ENCODE results near the gene MRTO4.
"Not testable (repeated sequence)": the region's sequence is repeated elsewhere in the genome, so short reads cannot be mapped to it uniquely, and the experiment has no call there.

The MRTO4 gene

DNA sequence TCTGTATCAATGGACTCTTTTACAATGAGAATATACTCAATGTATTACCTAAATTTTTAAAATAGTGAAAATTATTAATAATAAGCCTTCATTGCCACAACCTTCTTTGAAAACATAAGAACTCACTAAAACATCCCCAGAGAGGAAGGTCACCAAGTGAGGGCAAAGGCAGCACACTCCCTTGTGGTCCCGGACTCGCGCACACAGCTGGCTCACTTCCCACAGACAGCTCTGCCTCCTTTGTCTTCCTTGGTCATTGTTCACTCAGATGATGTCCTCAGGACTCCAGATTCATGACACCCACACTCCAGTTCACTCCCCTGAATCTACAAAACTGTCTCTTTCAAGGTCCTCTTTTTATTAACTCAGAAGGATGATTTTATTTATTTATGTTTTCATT is 22.4 kb upstream of the MRTO4 start:
- no peak for DNase-seq

DNA sequence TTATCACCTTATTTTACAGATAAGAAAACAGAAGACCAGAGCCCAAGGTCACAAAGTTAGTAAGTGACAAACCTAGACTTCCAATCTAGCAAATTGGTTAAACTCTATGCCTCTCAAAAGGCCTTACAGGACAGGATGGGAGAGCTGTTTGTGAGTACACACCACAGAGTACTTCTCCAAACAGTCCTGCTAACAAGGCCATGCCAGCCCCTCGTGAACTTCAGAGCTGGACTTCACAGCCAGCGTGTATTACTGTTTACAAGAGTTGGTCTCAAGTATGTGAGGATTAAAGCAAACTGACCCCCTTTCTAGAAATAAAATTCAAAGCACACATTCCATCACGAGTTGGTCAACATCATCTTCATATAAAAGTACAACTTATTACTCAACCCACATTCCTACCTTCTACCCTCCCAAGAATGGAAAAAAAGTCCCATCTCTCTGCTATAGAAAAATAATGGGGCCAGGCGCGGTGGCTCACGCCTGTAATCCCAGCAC is 21.7 kb upstream of the MRTO4 start:
- no peak for DNase-seq

DNA sequence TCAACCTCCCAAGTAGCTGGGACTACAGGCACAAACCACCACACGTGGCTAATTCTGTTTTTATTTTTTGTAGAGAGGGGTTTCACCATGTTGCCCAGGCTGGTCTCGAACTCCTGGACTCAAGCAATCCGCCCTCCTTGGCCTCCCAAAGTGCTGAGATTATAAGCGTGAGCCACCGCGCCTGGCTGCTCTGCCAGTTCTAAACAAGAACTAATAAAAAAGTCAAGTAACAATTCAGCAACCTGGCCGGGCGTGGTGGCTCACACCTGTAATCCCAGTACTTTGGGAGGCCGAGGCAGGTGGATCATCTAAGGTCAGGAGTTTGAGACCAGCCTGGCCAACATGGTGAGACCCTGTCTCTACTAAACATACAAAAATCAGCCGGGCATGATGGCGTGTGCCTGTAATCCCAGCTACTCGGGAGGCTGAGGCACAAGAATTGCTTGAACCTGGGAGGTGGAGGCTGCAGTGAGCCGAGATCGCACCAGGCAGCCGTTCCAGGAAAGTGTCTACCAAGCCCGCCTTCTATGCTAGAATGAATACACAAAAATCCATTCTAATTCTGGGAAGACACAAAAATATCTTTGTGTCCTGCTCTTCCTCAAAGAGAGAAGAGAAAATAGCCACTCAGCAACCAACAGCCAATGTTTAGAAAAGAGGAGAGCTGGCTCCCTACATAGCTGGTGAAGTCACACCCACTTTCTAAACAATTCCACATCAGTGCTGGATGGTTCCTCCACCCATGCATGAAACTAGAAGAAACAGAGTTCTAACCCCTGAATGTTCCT is 19.7 kb upstream of the MRTO4 start:
- DNase-seq = not testable (repeated sequence)

DNA sequence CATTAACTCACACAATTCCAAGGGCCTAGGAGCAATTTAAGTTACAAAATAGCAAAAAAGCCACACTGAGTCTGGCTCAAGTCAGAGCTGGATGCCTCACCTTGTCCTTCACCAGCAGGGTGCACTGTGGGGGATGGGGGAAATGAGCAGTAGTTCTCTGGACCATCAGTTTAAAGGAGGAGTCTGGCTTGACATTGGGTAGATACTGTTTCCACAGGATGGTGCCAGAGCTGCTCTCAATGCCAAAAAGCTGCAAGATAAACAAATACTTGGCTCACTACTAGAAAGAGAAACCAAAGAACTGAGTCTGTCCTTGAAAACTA is 19.1 kb upstream of the MRTO4 start:
- no peak for DNase-seq

DNA sequence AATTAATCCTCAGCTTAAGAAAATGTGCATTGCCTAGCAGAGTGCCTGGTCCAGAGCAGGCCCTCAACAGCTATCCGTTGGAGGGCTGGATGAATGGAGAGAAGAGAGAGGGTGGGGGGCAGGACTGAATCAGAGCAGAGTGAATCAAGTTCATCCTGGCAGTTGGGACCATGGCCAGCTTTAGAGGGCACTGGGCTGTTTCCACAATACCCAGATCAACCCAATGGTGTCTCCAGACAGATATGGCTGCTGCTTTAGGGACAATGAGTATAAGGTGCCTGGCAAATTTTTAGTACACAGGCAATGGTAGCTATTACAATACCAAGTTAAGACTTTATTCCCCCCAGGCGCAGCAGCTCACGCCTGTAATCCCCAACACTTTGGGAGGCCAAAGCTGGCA is 17.4 kb upstream of the MRTO4 start:
- DNase-seq = no peak

DNA sequence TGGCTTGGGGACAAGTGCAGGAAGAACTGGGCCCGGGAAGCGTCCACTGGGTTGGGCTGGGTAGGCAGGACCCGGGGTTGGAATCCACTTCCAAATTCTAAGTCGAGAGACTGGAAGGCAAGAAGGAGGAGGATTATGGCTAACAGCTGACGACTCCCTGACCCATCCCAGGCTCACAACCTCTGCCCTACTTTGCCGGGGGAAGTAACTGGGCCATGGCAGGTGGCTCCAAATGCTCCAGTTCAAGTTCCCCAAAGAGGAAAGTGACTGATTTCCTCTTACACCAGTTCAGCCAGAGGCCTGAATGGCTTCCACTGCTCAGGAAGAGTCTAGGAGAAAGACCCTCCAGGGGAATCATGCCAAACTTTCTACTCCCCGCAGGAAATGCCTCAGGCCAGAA is 11.7 kb upstream of the MRTO4 start:
- DNase-seq = no peak

DNA sequence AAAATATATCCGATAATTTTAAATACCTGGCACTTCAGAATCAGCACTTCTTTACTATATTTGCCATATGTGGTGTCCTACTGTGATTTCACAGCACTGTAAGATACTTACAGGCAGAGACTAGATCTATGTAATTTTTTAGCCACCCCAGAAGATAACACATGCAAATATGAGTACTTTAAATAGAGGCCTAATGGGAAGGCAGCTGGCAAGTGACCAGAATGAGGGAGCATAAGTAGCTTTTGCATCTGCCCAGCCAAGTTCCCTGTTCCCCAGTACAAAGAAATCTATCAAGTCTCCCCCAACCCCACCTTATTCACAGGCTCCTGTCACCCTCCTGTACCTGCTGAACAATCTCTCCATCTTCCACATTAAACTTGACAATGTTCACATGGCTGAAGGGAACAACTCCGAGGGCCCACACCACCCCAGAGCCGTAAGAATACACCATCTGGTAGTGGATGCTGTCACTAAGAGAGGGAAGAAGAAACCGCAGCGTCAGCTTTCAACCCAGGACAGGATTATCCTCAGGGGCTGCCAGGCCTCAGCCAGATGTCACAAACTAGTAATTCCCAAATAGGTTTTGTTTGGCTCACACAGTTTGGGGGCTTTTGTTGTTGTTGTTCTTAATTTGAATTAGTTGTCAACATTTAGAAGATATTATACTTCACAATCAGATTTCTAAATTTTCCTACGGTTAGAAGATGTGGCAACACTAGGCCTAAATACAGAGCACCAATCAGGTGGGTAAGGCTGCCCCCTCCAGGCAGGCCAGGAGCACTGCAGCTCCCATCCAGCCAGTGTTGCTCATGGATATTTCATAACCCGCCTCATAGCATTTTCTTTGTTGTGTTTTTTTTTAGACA is 10.7 kb upstream of the MRTO4 start:
- DNase-seq = peak; percentile 49

DNA sequence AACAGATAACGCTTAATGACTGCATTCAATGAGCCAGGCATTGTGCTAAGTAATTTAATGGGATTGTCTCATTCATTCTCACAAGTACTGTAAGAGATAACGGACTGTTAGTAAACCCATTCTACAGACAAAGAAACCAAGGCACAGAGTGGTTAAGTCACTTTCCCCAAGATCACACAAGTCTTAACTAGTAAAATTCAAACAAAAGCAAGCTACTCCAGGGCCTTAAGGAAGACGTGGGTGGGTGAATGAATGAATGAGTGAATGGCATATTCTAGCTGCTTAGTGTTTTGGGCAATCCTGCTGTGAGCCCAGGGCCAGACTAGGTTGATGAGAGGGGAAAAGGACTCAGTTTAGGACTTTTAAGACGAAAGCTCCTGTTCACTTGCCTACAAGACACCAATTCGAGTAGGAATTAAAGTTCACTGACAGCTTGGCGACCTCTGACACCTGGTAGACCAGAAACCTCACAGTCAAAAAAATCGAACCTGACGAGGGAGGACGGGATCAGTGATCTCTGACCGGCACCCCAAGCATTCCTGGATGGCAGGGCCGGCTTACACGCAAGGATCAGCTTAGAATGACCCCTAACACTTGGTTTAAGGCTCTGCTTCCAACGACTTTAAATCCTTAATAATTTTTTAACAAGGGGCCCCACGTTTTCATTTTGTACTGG is 838 bp upstream of the MRTO4 start:
- DNase-seq = no peak

DNA sequence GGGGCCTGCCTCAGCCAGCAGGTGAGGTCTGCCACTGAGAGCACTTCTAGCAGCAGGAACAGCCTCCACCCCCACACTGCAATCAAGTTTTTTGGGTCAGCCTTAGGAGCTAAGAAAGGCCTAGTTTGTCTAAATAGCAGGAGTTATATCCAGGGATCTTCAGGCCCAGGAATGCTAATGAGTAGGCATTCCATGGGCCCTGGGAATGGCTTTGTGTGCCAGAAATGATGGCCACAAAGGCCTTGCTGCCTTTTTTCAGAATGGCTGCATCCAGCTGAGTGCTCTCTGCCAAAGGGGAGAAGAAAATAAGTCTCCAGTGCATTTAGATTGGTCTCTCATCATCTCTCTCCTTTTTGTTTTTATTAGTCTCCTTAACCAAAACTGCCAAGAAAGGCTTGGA is 2.8 kb downstream of the MRTO4 start:
- no peak for DNase-seq

DNA sequence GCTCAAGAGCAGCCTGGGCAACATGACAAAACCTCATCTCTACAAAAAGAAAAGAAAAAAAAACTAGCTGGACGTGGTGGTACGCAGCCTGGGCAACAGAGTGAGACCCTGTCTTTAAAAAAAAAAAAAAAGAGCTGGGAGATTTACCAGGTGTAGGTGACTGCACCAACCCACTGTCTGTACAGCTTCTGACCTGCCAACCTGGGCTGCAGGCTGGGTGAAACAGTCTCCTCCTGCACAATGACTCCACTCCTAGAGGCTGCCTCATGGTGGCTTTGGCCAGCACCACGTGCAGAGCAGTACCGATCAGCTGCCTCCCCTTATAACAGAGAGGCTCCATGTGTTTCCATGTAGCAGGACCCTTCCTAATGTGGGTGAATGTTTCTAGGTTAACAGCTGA is 3.7 kb downstream of the MRTO4 start:
- DNase-seq = no peak

DNA sequence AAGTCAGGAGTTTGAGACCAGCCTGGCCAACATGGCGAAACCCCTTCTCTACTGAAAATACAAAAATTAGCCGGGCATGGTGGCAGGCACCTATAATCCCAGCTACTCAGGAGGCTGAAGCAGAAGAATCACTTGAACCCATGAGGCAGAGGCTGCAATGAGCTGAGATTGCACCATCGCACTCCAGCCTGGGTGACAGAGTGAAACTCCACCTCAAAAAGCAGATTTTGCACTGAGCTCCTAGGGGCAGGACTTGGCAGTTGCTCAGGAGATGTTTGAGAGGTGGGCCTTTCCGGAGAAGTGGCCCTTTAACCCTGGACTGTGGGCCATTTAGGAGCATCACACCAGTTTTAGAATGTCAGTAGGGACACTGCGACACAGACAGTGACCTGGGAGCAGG is 4.7 kb downstream of the MRTO4 start:
- DNase-seq = not testable (repeated sequence)

DNA sequence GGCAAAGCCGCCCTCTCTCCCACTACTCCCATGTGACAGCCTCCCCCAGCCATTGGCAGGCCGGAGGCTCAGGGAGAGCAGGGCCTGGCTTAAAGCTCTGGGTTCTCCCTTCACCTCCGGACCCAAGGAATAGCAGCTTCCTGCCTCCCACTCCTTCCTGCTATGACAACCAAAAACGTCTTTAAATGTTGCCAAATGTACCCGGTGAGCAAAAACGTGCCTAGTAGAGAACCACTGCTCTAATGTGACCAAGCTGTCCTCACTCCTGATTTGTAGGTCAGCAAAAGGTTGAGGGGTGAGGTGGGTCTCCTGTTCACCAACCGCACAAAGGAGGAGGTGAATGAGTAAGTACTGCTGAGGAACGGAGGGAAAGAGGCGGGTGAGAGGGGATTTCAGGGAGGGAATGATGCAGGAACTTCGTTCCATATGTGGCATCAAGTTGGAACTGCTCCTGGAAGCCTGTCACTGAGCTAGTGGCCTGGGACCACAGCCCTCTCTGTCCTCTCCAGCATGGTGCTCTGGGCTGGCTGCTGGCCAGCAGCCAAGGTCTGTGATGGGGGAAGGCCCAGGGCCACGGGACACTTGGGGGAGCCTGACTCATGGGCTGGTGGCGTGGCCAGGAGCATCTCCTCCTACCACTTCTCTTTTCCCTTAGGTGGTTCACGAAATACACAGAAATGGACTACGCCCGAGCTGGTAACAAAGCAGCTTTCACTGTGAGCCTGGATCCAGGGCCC is 5.7 kb downstream of the MRTO4 start:
- DNase-seq = no peak

DNA sequence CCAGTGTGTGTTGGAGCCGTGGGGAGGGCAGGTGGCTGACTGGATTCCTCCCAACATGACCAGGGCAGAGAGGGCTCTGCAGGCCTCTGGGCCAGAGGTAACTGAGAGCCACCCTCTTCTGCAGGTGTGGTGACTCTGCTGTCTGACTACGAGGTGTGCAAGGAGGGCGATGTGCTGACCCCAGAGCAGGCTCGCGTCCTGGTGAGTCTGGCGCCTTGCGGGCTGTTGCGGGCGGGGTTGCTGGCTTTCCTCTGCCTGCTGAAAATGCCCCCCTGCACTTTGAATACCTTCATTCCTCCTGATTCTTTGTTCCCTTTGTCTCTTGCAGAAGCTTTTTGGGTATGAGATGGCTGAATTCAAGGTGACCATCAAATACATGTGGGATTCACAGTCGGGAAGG is 6.7 kb downstream of the MRTO4 start:
- no peak for DNase-seq

DNA sequence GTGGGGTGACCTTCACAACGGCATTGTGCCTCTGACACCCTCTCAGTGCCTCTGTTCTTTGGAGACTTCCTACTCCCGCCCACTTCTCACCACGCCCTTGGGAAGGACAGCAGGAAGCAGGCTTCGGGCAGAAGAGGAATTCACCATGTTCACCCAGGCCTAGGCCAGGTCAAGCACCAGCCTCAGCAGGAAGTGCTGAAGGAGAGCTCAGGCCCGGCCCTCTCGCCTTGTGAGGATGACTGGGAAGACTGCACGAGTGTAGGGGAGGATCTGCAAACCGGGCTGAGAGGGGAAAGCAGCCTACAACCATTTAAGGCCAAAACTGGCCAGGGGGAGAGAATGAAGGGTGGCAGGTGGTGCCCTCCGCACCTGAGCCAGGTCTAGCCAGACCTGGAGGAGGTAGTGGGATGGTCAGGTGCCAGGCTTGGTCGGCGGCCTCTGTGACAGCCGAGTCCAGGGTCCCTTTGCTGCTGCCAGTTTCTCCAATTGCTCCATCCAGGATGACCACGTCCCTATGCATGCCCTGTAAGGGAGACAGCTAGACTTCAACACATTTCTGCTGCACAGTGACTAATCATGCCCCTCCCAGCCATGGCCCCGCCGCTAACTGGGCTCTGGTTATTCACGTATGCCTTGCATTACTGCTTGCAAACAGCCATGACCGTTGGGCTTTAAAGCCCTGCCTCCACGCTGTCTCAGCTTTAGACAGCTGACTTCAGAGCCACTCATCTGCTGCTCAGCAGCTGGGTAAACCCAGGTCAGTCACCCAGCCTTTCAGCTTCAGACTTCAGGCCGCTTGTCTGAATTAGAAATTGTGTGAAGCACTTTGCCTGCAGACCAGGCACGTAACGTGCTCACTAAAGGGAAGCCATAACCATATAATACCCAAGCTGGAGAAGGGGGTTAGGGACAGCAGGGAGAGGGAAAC is 8.9 kb downstream of the MRTO4 start:
- DNase-seq = no peak

DNA sequence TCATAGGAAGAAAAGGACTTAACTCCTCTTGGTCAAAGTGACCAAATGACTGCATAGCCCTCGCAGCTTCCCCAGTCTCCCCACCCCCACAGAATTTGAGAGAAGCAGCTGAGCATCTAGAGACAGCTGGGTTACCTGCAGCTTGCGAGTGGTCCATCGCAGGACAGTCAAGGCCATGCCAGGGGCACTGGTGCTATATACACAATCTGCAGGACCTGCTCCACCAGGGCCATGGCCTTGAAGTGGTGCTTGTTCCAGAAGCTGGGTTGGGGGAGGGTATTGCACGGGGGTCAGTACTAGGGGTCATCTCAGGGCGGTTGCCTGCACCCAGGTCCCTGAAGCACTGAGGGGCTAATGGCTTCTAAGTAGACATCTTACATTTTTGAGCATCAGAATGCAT is 10.4 kb downstream of the MRTO4 start:
- no peak for DNase-seq

DNA sequence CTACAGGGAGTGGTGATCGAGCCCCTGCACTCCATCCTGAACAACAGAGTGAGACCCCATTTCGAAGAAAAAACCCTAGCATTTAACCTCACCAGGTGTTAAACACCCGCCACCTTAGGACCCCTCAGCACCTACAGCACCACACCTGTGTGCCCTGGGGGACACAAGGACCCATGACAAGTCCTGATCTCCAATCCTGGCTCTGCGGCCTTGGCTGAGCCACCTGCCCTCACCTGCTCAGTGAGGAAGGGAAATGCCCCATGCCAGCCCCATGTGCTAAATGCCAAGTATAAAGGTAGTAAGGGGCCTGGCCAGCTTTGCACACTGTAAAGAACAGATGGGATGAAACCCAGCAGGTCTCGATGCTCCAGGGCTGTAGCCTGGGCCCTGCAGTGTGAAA is 11.1 kb downstream of the MRTO4 start:
- DNase-seq = no peak

DNA sequence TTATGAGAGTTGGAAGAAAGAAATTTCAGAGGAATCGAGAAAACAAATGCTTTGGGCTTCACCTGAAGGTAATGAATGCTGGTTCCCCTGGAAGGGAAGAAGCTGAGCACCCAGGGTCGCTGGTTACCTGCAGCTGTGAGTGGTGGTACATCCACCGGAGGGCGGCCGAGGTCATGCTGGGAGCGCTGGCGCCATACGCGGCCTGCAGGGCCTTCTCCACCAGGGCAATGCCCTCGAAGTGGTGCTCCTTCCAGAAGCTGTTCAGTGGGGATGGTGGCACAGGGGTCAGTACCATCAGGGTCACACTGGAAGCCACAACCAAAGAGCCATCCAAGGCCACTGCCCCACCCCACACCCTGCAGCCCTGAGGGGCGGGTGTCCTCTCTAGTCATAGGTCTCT is 16.8 kb downstream of the MRTO4 start:
- DNase-seq = no peak

DNA sequence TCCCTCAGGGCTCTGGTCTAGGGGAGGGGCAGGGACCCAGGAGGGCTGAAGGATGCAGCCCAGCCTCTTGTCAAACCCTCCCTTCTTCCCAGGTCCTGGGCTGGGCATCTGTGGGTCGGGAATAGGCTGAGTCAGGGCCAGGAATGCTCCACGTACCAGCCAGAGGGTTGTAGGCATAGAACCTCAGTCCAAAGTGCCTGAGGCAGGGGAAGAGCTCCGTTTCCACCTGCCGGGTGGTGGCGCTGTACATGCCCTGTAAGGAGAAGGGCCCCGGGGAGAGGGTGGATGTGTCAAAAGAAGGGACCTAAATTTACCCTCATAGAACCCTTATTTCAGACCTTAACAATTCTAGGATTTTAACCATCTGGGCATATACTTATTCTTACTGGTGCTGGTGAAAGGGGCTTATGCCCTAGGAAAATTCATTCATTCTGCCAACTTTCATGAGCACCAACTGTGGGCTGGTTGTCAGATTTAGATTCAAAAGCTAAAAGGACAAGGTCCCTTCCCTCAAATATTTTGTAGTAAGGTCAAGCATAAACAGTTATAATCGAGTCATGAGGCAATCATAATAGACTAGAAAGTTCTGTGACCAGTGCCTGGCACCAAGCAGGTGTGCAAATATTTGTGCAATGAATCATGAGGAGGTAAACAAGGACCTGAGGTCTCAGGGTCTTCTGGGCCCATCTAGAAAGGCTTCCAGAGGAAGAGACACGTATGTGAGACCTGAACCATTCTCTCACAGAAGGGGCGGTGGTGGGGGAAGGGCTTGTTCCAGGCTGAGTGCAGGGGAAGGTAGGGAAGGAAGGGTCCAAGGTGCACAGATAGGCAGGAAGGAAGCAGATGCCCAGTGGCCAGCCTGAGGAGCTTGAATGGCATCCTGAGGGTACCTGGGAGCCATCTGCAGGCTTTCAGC is 18.1 kb downstream of the MRTO4 start:
- not testable (repeated sequence) for DNase-seq

DNA sequence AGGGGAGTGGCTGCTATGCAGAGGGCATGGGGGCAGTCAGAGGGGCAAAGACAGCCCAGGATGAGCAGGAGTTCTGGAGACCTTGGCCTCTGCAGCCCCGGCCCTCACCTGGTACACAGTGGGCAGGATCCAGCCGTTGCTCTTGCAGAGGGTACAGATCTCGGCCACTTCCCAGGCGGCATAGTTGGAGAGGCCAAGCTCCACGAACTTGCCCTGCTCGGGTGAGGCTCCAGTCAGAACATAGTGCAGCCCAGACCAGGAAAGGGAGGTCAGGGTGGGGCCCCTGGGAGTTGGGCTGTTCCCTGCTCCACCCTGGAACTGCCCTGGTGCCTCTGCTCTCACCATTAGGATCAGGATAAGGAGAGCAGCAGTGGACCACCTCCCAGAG is 18.7 kb downstream of the MRTO4 start:
- DNase-seq = not testable (repeated sequence)

DNA sequence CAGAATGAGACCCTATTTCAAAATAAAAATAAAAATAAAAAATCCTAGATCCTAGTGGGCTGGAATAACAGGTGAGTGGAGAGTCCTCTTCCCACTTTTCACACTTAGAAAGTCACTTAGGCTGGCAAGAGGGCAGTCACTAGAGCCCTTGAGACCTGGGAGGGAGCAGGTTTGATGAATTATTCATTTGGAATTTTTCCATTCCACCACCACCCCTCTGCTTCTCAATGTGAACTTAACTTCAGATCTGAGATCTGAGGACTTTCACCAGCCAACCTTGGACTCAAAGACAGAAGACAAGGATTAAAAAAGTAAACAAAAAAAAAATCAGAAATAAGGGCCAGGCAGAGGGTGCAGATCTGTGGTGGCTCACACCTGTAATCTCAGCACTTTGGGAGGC is 20.5 kb downstream of the MRTO4 start:
- no peak for DNase-seq
